Esophagus muscularis mucosa (tissue), 4 donors: ENCODE measurements around the gene KRT28. TPM values are rescaled to one million over a fixed set of nuclear protein-coding genes. Genes with fewer than 3 reads are reported as not detected.

Source experiments
- DNase-seq: peaks from one replicate; pipeline ENCODE4 v3.0.0-alpha.2; 2017; ENCODE audit errors: extremely low spot score
- H3K27ac ChIP-seq, 4 donors: fragments of 200-600 bp; sonication (generic); replicated peaks in 1 of 4; 1 replicate in 3 of 4; 2 replicates in 1 of 4; pipeline ENCODE4 v1.5.1; 2016 to 2019; ENCODE audit warnings: mild to moderate bottlenecking in 1 of 4
- H3K27me3 ChIP-seq, 4 donors: fragments of 200-600 bp; sonication (generic); one replicate each; pipeline versions ENCODE4 v1.5.1 to v1.6.0; 2016 to 2019
- H3K36me3 ChIP-seq, 4 donors: fragments of 200-600 bp; sonication (generic); one replicate each; pipeline ENCODE4 v1.5.1; 2016 to 2019
- H3K4me1 ChIP-seq, 4 donors: fragments of 200-600 bp; sonication (generic); one replicate each; pipeline ENCODE4 v1.5.1; 2016 to 2019
- H3K4me3 ChIP-seq, 4 donors: fragments of 200-600 bp; sonication (generic); 1 replicate in 2 of 4; 2 replicates in 2 of 4; pipeline ENCODE4 v1.5.1; 2016 to 2019; ENCODE audit warnings: mild to moderate bottlenecking in 4 of 4, moderate library complexity in 1 of 4
- H3K9me3 ChIP-seq, 4 donors: fragments of 200-600 bp; sonication (generic); 1 replicate in 3 of 4; 2 replicates in 1 of 4; pipeline ENCODE4 v1.5.1; 2016 to 2019
- EP300 ChIP-seq: sonication (generic); formaldehyde crosslinking; IDR thresholded peaks from one replicate; pipeline ENCODE4 v1.6.1; 2017; ENCODE audit warnings: antibody characterized with exemption
- POLR2A ChIP-seq: fragments of 450-650 bp; IDR thresholded peaks from one replicate; pipeline ENCODE4 v1.6.1; 2017; ENCODE audit warnings: antibody characterized with exemption, moderate library complexity, mild to moderate bottlenecking, low read depth
- POLR2AphosphoS5 ChIP-seq, 2 donors: sonication (generic); formaldehyde crosslinking; IDR thresholded peaks; one replicate each; pipeline ENCODE4 v1.6.1; 2017; ENCODE audit warnings: antibody characterized with exemption in 2 of 2
- WGBS: methylation state at CpG from one replicate; pipeline ENCODE4 v1.1.5; 2018; 5-methylcytosine and 5-hydroxymethylcytosine counted together
- intact Hi-C: fragments of 100-400 bp; cut with DNase I; formaldehyde crosslinking; loops from one replicate; pipeline ENCODE4 v1.15.1; 2023
- total RNA-seq, 4 donors: library from RNA; depleted of rRNA; stranded (reverse); fragments of >200 nt; gene quantifications; one replicate each; pipeline versions ENCODE4 v1.1.0 to v1.2.1, GENCODE V29; 2016
- TF ChIP-seq, protein P1 (sequence below), 3 experiments: fragments of 200-600 bp in 2 of 3; fragments of 450-650 bp in 1 of 3; sonication (generic) in 2 of 3; IDR thresholded peaks; one replicate each; pipeline ENCODE4 v1.5.1; 2017 to 2019; ENCODE audit warnings: antibody characterized with exemption in 3 of 3, mild to moderate bottlenecking in 2 of 3, moderate library complexity in 1 of 3

KRT28 gene
- total RNA-seq, 4 donors from 2014 or later, result not detected

DNA sequence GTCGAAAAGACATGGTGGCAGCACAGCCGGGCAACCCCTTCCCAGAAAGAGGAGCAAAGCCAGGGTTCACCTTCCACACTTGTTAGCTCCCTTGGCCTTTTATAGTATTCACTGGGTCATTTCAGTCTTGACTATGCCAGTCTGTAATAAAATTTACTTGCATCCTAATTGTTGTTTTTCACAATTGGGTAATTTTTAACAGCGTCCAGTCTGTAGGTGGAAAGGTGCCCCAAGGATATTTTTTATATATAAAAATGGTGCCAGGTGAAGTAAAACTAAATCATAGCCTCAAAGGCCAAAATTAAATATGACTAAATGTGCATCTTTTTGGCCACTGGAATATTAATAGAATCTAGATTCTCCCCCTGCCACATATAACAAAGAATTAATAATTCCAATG is 27.7 kb downstream of the KRT28 start, which contains the start of gene KRT26:
Gene KRT26, minus strand, starts transcription at position 101 of the 400 bp plus-strand sequence. Its CDS starts 88 bp downstream, at position 13.
- 86% methylated on average over 3 of the region's 3 CpGs for WGBS
- Histone ChIP-seq H3K27me3 (peaks cover 0 to 26% (median 0%) of the 10 kb centered on the region in 4 donors), H3K36me3 (no peaks in the 10 kb centered on the region), H3K4me3 (no peak within 1 kb of the TSS), H3K27ac (no peak within 1 kb of the TSS), H3K9me3 (no peaks in the 10 kb centered on the region), H3K4me1 (no peaks in the 10 kb centered on the region)
- intact Hi-C loops, result no loop called here
- DNase-seq, result no peak
- TF ChIP-seq, protein P1, sequence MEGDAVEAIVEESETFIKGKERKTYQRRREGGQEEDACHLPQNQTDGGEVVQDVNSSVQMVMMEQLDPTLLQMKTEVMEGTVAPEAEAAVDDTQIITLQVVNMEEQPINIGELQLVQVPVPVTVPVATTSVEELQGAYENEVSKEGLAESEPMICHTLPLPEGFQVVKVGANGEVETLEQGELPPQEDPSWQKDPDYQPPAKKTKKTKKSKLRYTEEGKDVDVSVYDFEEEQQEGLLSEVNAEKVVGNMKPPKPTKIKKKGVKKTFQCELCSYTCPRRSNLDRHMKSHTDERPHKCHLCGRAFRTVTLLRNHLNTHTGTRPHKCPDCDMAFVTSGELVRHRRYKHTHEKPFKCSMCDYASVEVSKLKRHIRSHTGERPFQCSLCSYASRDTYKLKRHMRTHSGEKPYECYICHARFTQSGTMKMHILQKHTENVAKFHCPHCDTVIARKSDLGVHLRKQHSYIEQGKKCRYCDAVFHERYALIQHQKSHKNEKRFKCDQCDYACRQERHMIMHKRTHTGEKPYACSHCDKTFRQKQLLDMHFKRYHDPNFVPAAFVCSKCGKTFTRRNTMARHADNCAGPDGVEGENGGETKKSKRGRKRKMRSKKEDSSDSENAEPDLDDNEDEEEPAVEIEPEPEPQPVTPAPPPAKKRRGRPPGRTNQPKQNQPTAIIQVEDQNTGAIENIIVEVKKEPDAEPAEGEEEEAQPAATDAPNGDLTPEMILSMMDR (IDR thresholded peaks at IDR 0.05), result no peak
- TF ChIP-seq POLR2AphosphoS5 (IDR thresholded peaks at IDR 0.05), result no peak
- no peak for TF ChIP-seq POLR2A
- TF ChIP-seq EP300, result no peak

DNA sequence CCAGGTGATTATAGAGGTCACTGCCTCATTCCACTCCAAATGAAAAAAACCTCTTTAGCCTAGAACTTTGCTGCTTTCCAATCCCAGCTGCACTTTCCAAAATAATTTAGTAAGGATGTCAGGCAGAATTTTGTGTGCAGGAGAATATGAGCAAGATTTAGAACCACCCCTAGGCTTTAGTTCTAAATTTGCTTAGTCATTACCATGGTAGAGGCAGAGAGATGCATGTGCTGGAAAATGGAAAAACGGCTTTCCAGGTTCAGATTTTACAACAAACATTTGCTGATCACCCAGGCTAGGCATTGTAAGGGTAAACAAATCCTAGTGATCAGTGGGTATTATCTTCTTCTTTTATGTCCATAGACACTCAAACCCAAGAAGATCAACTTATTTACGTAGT is 34.1 kb downstream of the KRT28 start:
- DNase-seq, result no peak
- Histone ChIP-seq H3K4me3 (no peak overlapping the region), H3K4me1 (no peaks in the 10 kb centered on the region), H3K9me3 (peaks cover 0 to 33% (median 23%) of the 10 kb centered on the region in 4 donors), H3K36me3 (no peaks in the 10 kb centered on the region), H3K27ac (no peak overlapping the region), H3K27me3 (peaks cover 0 to 8% (median 0%) of the 10 kb centered on the region in 4 donors)
- TF ChIP-seq EP300, result no peak
- TF ChIP-seq POLR2AphosphoS5 (IDR thresholded peaks at IDR 0.05), result no peak
- TF ChIP-seq, protein P1 (IDR thresholded peaks at IDR 0.05), result no peak
- no peak for TF ChIP-seq POLR2A
- WGBS, result 86% methylated on average over 2 of the region's 2 CpGs
- intact Hi-C loops, result no loop called here

- intact Hi-C loops, result no loop called here
- Histone ChIP-seq H3K27me3 (peaks cover 0 to 8% (median 0%) of the 10 kb centered on the region in 4 donors), H3K4me3 (no peak overlapping the region), H3K4me1 (no peaks in the 10 kb centered on the region), H3K27ac (no peak overlapping the region), H3K9me3 (peaks cover 3 to 47% (median 42%) of the 10 kb centered on the region in 4 donors), H3K36me3 (no peaks in the 10 kb centered on the region)
- TF ChIP-seq, protein P1 (IDR thresholded peaks at IDR 0.05), result no peak
- TF ChIP-seq POLR2A, result no peak
- TF ChIP-seq POLR2AphosphoS5 (IDR thresholded peaks at IDR 0.05), result no peak
- TF ChIP-seq EP300, result no peak
- WGBS, result 83% methylated on average over 1 of the region's 1 CpG
- DNase-seq, result no peak
Observed at GRCh38 chr17:40763752-40764151, 36.0 kb downstream of the KRT28 start.

DNA sequence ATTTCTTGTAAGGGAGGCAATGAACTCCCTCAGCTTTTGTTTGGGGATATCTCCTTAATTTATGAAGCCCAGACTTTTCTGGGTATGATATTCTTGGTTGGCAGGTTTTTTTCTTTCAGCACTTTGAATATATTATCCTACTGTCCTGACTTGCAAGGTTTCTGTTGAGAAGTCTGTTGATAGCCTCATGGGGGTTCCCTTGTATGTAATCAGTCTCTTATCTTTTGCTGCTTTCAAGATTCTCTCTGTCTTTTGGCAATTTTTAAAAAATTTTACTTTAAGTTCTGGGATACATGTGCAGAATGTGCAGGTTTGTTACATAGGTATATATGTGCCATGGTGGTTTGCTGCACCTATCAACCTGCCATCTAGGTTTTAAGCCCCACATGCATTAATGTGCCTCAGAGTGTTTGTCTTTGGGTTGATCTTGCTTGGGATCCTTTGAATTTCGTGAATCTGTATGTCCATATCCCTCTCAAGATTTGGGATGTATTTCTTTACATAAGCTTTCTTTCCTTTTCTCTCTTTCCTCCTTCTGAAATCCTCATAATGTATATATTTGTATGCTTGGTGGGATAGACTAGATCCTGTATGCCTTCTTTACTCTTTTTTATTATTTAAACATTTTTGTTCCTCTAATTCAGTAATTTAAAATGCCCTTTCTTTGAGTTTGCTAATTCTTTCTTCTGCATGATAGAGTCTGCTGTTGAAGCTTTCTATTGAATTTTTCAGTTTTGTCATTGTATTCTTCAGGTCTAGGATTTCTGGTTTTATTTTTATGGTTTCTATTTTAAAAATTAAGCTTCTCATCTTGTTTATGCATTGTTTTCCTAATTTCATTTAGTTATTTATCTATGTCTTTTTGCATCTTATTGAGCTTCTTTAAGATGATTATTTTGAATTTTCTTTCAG is 39.4 kb downstream of the KRT28 start:
- Histone ChIP-seq H3K27ac (no peak overlapping the region), H3K9me3 (peaks cover 3 to 47% (median 42%) of the 10 kb centered on the region in 4 donors), H3K27me3 (peaks cover 0 to 8% (median 0%) of the 10 kb centered on the region in 4 donors), H3K4me1 (no peaks in the 10 kb centered on the region), H3K36me3 (no peaks in the 10 kb centered on the region), H3K4me3 (no peak overlapping the region)
- intact Hi-C loops, result no loop called here
- TF ChIP-seq EP300, result no peak
- TF ChIP-seq POLR2A, result no peak
- TF ChIP-seq, protein P1 (IDR thresholded peaks at IDR 0.05), result no peak
- no peak for TF ChIP-seq POLR2AphosphoS5 (IDR thresholded peaks at IDR 0.05)
- 11% methylated on average over 1 of the region's 1 CpG for WGBS
- DNase-seq, result no peak
